Measurements from ENCODE around the gene OR10T2. TPM values are rescaled to one million over a fixed set of nuclear protein-coding genes. Genes with fewer than 3 reads are reported as not detected.

OR10T2 gene
- total and polyA plus RNA-seq, 10 of the 15 experiments (the other 5 are each of a cell fraction or from before 2014, with no cell fraction given), result not detected

- Histone ChIP-seq H3K9ac (ENCODE audit: control insufficient read depth, insufficient read depth, low read length) (no peak overlapping the region), H3K36me3 (ENCODE audit: control insufficient read depth in 2 of 2, insufficient read depth in 2 of 2, low read length in 1 of 2) (no peaks in the 10 kb centered on the region), H3K79me2 (ENCODE audit: control insufficient read depth, insufficient read depth, low read length) (no peaks in the 10 kb centered on the region), H3K4me3 (no peak overlapping the region), H2AFZ (ENCODE audit: control insufficient read depth, low read depth, low read length) (no peak overlapping the region), H4K20me1 (ENCODE audit: control insufficient read depth, insufficient read depth) (no peaks in the 10 kb centered on the region), H3K27me3 (replicated peaks in 1 of 2; ENCODE audit: control insufficient read depth in 2 of 2, insufficient read depth in 2 of 2, low read length in 1 of 2) (no peaks in the 10 kb centered on the region), H3K4me2 (ENCODE audit: control insufficient read depth, insufficient read depth) (no peak overlapping the region), H3K9me3 (replicated peaks; ENCODE audit: control insufficient read depth, insufficient read depth, low read length) (no peaks in the 10 kb centered on the region), H3K27ac (ENCODE audit: control insufficient read depth, insufficient read depth) (no peak overlapping the region), H3K4me1 (ENCODE audit: control insufficient read depth, insufficient read depth, low read length) (no peaks in the 10 kb centered on the region)
- ChIA-PET POLR2A (no interaction called here), CTCF (no interaction called here), RAD21 (ENCODE audit: unreplicated experiment) (no interaction called here), SMC1A (ENCODE audit: uncharacterized antibody, unreplicated experiment) (interaction anchor here (0.6 to 1.1 kb wide), 2 partner anchors 66 to 459 kb away, joined by 3 read pairs; no protein-coding TSS in a partner anchor)
- no peak for FAIRE-seq
- in situ Hi-C loops (cut with MboI), result no loop called here
- no peak for ATAC-seq
- no peak for DNase-seq (ENCODE audit: low read depth, low spot score)
- 78% methylated on average over 3 of the region's 3 CpGs for WGBS (ENCODE audit: insufficient coverage, insufficient replicate concordance, low lambda C conversion rate, missing lambda C conversion rate)
- intact Hi-C loops (cut with micrococcal nuclease; ENCODE audit: unreplicated experiment), result no loop called here
- no TSS peak for BruUV-seq (replicated peaks)
- TF ChIP-seq CUX1 (IDR thresholded peaks at IDR 0.05; ENCODE audit: insufficient replicate concordance, low read depth, low read length) (no peak), CEBPB (IDR thresholded peaks at IDR 0.05; ENCODE audit: borderline replicate concordance in 1 of 2, low read depth in 2 of 2, low read length in 2 of 2) (no peak), IRF5 (IDR thresholded peaks at IDR 0.05; ENCODE audit: borderline replicate concordance) (no peak), BCL3 (IDR thresholded peaks at IDR 0.05; ENCODE audit: borderline replicate concordance, insufficient read depth, low read depth, low read length, poor library complexity, severe bottlenecking) (no peak), CHD2 (IDR thresholded peaks at IDR 0.05; ENCODE audit: borderline replicate concordance, low read depth, low read length) (no peak), ESRRA (IDR thresholded peaks at IDR 0.05; ENCODE audit: low read length) (no peak)
Observed at GRCh38 chr1:158396646-158397045, 2.6 kb downstream of the OR10T2 start.

Data from GM12878 (cell line).